Measurements from ENCODE around the gene CARMIL1.

The CARMIL1 gene

DNA sequence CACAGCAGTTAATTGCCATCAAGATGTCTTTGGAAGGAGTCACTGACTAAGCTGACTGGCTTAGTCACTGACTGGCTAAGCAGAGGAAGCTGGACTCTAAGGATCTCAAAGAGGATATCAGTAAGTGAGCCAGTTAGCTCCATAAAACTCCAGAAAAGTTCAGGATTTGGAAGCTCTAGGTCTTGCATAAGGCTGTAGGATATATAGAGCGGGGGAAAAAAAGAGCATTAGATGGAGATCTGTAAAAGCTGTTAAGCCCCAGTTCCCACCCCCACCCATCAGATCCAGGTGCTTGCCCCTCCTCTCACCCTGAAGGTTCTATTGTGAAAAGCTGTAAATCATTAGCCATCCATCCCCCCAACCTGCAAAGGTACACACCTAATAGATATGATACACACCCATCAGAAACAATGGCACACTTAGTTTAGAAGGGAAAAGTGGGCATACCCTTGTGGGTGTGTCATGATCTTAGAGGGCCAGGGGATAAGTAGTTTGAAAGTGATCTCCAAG is 32.2 kb downstream of the CARMIL1 start:
- TF ChIP-seq, protein P1, sequence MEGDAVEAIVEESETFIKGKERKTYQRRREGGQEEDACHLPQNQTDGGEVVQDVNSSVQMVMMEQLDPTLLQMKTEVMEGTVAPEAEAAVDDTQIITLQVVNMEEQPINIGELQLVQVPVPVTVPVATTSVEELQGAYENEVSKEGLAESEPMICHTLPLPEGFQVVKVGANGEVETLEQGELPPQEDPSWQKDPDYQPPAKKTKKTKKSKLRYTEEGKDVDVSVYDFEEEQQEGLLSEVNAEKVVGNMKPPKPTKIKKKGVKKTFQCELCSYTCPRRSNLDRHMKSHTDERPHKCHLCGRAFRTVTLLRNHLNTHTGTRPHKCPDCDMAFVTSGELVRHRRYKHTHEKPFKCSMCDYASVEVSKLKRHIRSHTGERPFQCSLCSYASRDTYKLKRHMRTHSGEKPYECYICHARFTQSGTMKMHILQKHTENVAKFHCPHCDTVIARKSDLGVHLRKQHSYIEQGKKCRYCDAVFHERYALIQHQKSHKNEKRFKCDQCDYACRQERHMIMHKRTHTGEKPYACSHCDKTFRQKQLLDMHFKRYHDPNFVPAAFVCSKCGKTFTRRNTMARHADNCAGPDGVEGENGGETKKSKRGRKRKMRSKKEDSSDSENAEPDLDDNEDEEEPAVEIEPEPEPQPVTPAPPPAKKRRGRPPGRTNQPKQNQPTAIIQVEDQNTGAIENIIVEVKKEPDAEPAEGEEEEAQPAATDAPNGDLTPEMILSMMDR (IDR thresholded peaks at IDR 0.05) = no peak

GRCh38 chr6:25312034-25312620 is 33.0 kb downstream of the CARMIL1 start:
- TF ChIP-seq, protein P1 (IDR thresholded peaks at IDR 0.05) = no peak

DNA sequence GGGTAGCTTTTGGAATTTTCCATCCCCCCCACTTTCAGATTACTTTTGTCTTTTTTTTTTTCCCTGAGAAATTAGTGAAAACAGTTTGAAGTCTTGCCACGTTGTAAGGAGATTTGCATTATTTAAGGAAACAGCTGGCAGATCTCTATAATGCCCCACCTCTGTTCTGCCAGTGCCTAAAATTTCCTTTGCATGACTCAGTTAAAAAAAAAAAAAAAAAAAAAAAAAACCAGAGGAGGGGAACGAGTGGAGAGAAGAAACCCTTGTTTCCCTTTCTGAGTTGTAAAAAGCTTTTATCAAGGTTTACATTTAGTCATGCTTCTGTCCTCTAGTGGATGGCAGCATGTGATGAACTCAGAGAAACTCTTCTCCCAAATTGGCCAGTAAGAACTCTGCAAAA is 33.5 kb downstream of the CARMIL1 start:
- TF ChIP-seq, protein P1 (IDR thresholded peaks at IDR 0.05) = no peak

DNA sequence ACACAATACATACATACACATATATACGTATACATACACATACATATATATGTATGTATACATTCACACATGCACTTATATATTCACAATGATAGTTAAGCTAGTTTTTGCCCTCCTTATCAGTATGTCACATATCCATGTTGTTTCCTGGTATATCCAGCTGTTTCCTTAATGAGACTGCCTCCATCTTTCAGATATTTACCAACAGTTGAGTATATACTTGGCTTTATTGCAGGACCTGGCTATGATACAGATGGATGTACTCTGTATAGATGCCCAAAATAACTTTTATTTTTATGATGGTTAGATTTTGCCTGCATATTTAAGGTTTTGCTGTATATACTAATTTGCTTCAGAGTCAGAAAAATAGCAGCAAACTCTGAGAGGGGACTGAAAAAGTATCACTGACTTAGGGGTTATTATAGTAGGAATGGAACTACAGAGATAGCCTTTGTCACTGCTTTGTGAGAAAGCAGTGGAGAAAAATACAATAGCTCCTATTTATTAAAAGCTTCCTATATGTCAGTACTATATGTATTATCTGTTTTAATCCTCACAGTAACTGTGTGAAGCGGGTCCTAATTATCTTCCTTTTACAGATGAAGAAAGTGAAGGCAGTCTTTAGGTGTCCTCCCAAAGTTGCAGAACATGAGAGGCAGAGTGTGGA is 35.5 kb downstream of the CARMIL1 start:
- TF ChIP-seq, protein P1 (IDR thresholded peaks at IDR 0.05) = no peak

GRCh38 chr6:25315194-25316177 is 36.3 kb downstream of the CARMIL1 start:
- TF ChIP-seq, protein P1 (IDR thresholded peaks at IDR 0.05) = no peak

DNA sequence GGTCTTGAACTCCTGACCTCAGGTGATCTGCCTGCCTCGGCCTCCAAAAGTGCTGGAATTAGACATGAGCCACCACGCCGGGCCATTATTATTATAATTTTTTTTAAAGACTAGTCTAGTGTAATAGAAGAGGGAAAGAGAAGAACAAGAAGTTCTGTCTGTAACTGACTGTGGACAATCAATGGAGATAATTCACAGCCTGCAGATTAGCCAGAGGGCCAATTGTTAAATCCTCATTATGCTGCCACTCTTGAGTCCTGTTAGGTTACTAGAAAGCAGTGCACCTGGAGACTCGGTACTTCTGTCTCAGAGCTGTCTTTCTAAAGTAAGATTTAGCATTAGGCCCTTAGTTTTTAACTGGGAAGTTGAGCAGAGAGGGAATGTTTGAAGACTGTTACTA is 37.5 kb downstream of the CARMIL1 start:
- TF ChIP-seq, protein P1 (IDR thresholded peaks at IDR 0.05) = no peak

DNA sequence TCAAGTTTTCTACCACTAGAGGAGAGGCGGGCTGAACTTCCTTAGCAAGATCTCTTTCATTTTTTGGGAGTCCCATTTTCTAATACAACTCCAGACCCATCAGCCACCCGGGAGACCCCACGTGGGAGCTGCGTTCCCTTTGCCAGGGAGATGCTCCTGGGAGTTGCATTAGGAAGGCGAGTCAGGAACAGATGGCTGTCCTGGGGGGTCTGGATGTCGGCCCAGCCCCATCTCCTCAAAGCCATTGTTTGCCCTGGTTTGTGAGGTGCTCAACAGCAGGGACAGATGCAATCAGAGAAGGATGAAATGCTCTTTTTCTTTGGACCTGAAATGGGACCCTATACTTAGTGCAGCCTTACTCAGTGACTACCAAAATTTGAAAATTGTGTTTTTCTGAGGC is 39.4 kb downstream of the CARMIL1 start:
- TF ChIP-seq, protein P1 (IDR thresholded peaks at IDR 0.05) = no peak
